NB4 (cell line): ENCODE data around the gene ITGA11.

ENCODE experiments used
- TF ChIP-seq, protein P1 (sequence below): IDR thresholded peaks from one replicate; pipeline ENCODE4 v1.5.1; 2012; ENCODE audit warnings: low read depth, low read length
- TF ChIP-seq, protein P2 (sequence below): IDR thresholded peaks from 2 replicates; pipeline ENCODE4 v1.6.1; 2011; ENCODE audit warnings: low read depth, low read length

DNA sequence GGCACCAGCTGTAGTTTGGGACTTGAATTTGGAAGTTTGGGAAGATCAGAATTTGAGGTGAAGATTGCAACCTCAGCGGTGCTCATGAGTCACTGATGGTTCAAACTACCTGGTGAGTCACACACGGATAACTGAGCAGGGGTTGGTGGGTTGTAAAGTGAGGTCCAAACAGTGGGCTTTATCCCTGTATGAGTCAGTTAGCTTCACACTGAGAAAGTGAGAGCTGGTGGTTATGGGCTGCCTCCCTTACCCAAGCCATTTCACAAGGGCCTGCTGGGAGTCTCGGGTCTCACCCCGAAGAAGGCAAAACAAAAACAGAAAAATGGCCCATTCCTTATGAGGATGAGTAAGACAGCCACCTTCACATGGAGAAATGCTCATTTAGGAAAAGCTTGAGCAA, 77.0 kb downstream of the ITGA11 start:
- TF ChIP-seq, protein P1, sequence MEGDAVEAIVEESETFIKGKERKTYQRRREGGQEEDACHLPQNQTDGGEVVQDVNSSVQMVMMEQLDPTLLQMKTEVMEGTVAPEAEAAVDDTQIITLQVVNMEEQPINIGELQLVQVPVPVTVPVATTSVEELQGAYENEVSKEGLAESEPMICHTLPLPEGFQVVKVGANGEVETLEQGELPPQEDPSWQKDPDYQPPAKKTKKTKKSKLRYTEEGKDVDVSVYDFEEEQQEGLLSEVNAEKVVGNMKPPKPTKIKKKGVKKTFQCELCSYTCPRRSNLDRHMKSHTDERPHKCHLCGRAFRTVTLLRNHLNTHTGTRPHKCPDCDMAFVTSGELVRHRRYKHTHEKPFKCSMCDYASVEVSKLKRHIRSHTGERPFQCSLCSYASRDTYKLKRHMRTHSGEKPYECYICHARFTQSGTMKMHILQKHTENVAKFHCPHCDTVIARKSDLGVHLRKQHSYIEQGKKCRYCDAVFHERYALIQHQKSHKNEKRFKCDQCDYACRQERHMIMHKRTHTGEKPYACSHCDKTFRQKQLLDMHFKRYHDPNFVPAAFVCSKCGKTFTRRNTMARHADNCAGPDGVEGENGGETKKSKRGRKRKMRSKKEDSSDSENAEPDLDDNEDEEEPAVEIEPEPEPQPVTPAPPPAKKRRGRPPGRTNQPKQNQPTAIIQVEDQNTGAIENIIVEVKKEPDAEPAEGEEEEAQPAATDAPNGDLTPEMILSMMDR: no peak
- TF ChIP-seq, protein P2, sequence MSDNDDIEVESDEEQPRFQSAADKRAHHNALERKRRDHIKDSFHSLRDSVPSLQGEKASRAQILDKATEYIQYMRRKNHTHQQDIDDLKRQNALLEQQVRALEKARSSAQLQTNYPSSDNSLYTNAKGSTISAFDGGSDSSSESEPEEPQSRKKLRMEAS: no peak
